ENCODE data around the gene AP3B1. TPM values are rescaled to one million over a fixed set of nuclear protein-coding genes. Genes with fewer than 3 reads are reported as not detected.

The AP3B1 gene
- total RNA-seq, 1 experiment from 2014 or later = 41.8 TPM

DNA sequence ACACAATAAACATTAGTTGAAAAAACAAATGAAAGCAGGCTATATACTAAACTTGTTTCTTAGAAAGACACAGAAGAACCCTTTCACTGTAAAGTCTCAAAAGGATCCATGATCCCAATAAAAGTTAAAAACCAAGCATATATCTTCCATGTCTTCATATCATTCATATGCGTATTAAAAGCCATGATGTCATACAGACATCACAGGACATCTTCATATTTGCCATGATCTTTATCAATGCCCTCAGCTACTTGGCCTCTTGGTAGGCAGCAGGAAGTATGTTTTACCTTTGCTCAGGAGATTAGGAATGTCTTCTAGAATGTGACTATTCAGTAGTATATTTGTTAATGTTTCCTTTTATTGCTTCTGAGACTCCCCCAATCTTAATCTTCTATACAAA is 16.8 kb downstream of the AP3B1 start:
- H4K91ac ChIP-seq (ENCODE audit: insufficient read length, low read depth, low read length) = no peak overlapping the region
- H3K56ac ChIP-seq (ENCODE audit: insufficient read length, low read depth, low read length) = no peak overlapping the region
- peaks cover 3% of the 10 kb centered on the region; the same call in 1 of the 2 replicates for H3K4me1 ChIP-seq (ENCODE audit: insufficient read depth, low read length)
- no peaks in the 10 kb centered on the region for H4K20me1 ChIP-seq (ENCODE audit: control insufficient read depth, insufficient read depth, insufficient read length)
- Mint-ChIP-seq H3K4me3 (no peak overlapping the region), H3K27ac (peak overlapping the region in 1 of 3 experiments; percentile 8; a peak in 1 of 7 replicates), H3K27me3 (ENCODE audit: low read depth) (no peaks in the 10 kb centered on the region), H3K9me3 (no peaks in the 10 kb centered on the region), H3K36me3 (ENCODE audit: insufficient read depth in 1 of 3, low read depth in 3 of 3) (peaks cover 0 to 3% (median 2%) of the 10 kb centered on the region in 3 experiments; a peak in 1 of 7 replicates), H3K4me1 (peaks cover 34 to 36% of the 10 kb centered on the region in 2 experiments)
- no peak overlapping the region for H3K4me2 ChIP-seq (ENCODE audit: insufficient read depth, insufficient read length, low read length)
- H3K23ac ChIP-seq (ENCODE audit: insufficient read length, low read depth, low read length) = no peak overlapping the region
- no peak overlapping the region for H3K9ac ChIP-seq (ENCODE audit: extremely low read depth, insufficient read length, low read length)
- no peak overlapping the region for H3K27ac ChIP-seq (ENCODE audit: insufficient read length, low read depth, low read length)
- H2BK12ac ChIP-seq (ENCODE audit: insufficient read length, low read depth, low read length) = no peak overlapping the region
- no peak overlapping the region for H4K8ac ChIP-seq (replicated peaks; ENCODE audit: insufficient read length, low read depth, low read length)
- H3K27me3 ChIP-seq (ENCODE audit: insufficient read depth, low read length) = no peaks in the 10 kb centered on the region
- H3K79me1 ChIP-seq (ENCODE audit: insufficient read depth, low read depth, low read length, poor library complexity, severe bottlenecking) = peaks cover 8% of the 10 kb centered on the region
- no peak overlapping the region for H3K18ac ChIP-seq (ENCODE audit: insufficient read length, low read depth, low read length)
- no peaks in the 10 kb centered on the region for H3K9me3 ChIP-seq (ENCODE audit: control insufficient read depth, low read depth, low read length)
- H3T11ph ChIP-seq (ENCODE audit: low read length) = no peak overlapping the region
- peaks cover 2% of the 10 kb centered on the region; the same call in 1 of the 2 replicates for H3K79me2 ChIP-seq (ENCODE audit: insufficient read depth, low read length)
- H3K23me2 ChIP-seq (ENCODE audit: insufficient read length, low read depth, low read length, poor library complexity, severe bottlenecking) = no peaks in the 10 kb centered on the region
- H2BK5ac ChIP-seq (ENCODE audit: insufficient read length, low read length) = no peak overlapping the region
- no peak overlapping the region for H3K4ac ChIP-seq (ENCODE audit: low read depth, low read length)
- no peak overlapping the region for H3K14ac ChIP-seq (ENCODE audit: insufficient read depth, low read length)
- H2BK120ac ChIP-seq (ENCODE audit: low read depth, low read length, poor library complexity, severe bottlenecking) = no peak overlapping the region
- no peak overlapping the region for H2AK5ac ChIP-seq (ENCODE audit: insufficient read length, low read length)
- TF ChIP-seq CTCF (conservative IDR thresholded peaks at IDR 0.05) = no peak
- H2BK20ac ChIP-seq (ENCODE audit: low read depth, low read length, poor library complexity, severe bottlenecking) = no peak overlapping the region
- no peak overlapping the region for H2AFZ ChIP-seq (ENCODE audit: low read length)
- H2BK15ac ChIP-seq (ENCODE audit: low read depth, low read length) = no peak overlapping the region
- no peak overlapping the region for H4K5ac ChIP-seq (ENCODE audit: insufficient read length, low read depth, low read length)
- no peak for DNase-seq
- WGBS (ENCODE audit: extremely low coverage, insufficient read length, low lambda C conversion rate) = no CpG with 5 or more reads among the region's 1 CpG

Data from H9 (cell line).